ENCODE results near the gene WFDC5. TPM values are rescaled to one million over a fixed set of nuclear protein-coding genes. Genes with fewer than 3 reads are reported as not detected.

The WFDC5 gene
- total and polyA plus RNA-seq, 2 donors (not counting 3 experiments of a cell fraction or from before 2014, with no cell fraction given): not detected

DNA sequence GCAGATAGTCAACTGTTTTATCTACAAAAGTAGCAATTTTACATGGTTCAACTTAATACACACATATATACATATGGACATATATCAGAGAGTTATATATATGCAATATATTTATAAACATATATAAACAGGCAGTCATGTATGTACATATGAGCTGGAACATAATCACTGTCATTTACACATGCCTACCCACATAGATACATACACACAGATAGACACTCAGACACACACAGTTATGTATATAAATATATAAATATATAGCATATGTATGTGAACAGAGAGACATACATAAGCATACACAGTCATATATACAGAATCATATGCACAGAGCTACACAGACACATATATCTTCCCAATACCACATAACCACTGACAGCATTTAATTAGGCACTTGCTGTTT lies 2.2 kb downstream of the WFDC5 start:
- H3K36me3 ChIP-seq (ENCODE audit: control insufficient read depth in 2 of 2, extremely low read depth in 1 of 2, insufficient read depth in 2 of 2, low read length in 2 of 2): no peaks in the 10 kb centered on the region
- peaks cover 0 to 4% of the 10 kb centered on the region in 2 experiments for H3K27me3 ChIP-seq (ENCODE audit: control insufficient read depth in 2 of 2, insufficient read depth in 2 of 2, low read length in 2 of 2)
- CTCF ChIA-PET: interaction anchor here (0.7 to 9.5 kb wide), 18 partner anchors 8 to 658 kb away, joined by 3 to 278 read pairs (median 8); partner anchors contain the start of genes KCNS1 and WFDC12
- no peak overlapping the region for H3K4me3 ChIP-seq (replicated peaks in 1 of 3; ENCODE audit: insufficient read depth in 1 of 3, low read depth in 1 of 3, low read length in 3 of 3)
- dilution Hi-C loops (cut with MboI; ENCODE audit: extremely low pct_ligation_motif_present, low sequenced_read_pairs) (no loop called here), intact Hi-C loops (cut with micrococcal nuclease) (loop anchor here (1.0 to 5.0 kb wide), 4 partner anchors 68 to 200 kb away; partner anchors contain the start of gene PABPC1L)
- no peak for FAIRE-seq
- no peaks in the 10 kb centered on the region for H3K9me1 ChIP-seq (replicated peaks; ENCODE audit: control insufficient read depth, extremely low read depth, insufficient read depth, low read length)
- no peak for DNase-seq (ENCODE audit: low read depth, low spot score)
- TF ChIP-seq POLR2A (IDR thresholded peaks at IDR 0.05; ENCODE audit: low read depth, low read length) (no peak), POLR2AphosphoS5 (IDR thresholded peaks at IDR 0.05; ENCODE audit: insufficient read depth, low read depth, low read length) (no peak), FOS (IDR thresholded peaks at IDR 0.05; ENCODE audit: borderline replicate concordance, insufficient read depth, low read length) (no peak), JUN (IDR thresholded peaks at IDR 0.05; ENCODE audit: borderline replicate concordance, insufficient read depth, insufficient read length, low read depth) (no peak), EZH2 (IDR thresholded peaks at IDR 0.05; ENCODE audit: borderline replicate concordance, low read depth, low read length, severe bottlenecking) (no peak), GATA2 (IDR thresholded peaks at IDR 0.05; ENCODE audit: insufficient read depth, insufficient read length, low read depth, low read length) (no peak)
- TF ChIP-seq, protein P1, sequence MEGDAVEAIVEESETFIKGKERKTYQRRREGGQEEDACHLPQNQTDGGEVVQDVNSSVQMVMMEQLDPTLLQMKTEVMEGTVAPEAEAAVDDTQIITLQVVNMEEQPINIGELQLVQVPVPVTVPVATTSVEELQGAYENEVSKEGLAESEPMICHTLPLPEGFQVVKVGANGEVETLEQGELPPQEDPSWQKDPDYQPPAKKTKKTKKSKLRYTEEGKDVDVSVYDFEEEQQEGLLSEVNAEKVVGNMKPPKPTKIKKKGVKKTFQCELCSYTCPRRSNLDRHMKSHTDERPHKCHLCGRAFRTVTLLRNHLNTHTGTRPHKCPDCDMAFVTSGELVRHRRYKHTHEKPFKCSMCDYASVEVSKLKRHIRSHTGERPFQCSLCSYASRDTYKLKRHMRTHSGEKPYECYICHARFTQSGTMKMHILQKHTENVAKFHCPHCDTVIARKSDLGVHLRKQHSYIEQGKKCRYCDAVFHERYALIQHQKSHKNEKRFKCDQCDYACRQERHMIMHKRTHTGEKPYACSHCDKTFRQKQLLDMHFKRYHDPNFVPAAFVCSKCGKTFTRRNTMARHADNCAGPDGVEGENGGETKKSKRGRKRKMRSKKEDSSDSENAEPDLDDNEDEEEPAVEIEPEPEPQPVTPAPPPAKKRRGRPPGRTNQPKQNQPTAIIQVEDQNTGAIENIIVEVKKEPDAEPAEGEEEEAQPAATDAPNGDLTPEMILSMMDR (IDR thresholded peaks at IDR 0.05; ENCODE audit: extremely low read depth in 1 of 2, insufficient read depth in 1 of 2, low read depth in 1 of 2, low read length in 2 of 2): no peak
- TF ChIP-seq, protein P2, sequence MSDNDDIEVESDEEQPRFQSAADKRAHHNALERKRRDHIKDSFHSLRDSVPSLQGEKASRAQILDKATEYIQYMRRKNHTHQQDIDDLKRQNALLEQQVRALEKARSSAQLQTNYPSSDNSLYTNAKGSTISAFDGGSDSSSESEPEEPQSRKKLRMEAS (IDR thresholded peaks at IDR 0.05; ENCODE audit: insufficient read depth, insufficient read length): no peak
- no peaks in the 10 kb centered on the region for H3K79me2 ChIP-seq (ENCODE audit: control insufficient read depth, insufficient read depth, low read length)
- no peak overlapping the region for H3K4me2 ChIP-seq (ENCODE audit: insufficient read depth, low read length)
- POLR2A ChIA-PET: no interaction called here
- BruUV-seq (replicated peaks): no TSS peak
- H2AFZ ChIP-seq (ENCODE audit: low read depth, low read length): no peak overlapping the region
- no peak overlapping the region for H3K27ac ChIP-seq (ENCODE audit: insufficient read depth, low read depth, low read length)
- no peaks in the 10 kb centered on the region for H3K9me3 ChIP-seq (replicated peaks; ENCODE audit: control insufficient read depth, insufficient read depth, low read length)
- H3K9ac ChIP-seq (replicated peaks; ENCODE audit: extremely low read depth, insufficient read depth, low read length): no peak overlapping the region
- H4K20me1 ChIP-seq (replicated peaks; ENCODE audit: control insufficient read depth, extremely low read depth, insufficient read depth, low read length): no peaks in the 10 kb centered on the region
- H3K4me1 ChIP-seq (ENCODE audit: control insufficient read depth, extremely low read depth, insufficient read depth, low read length): no peaks in the 10 kb centered on the region
